Esophagus squamous epithelium (tissue), 4 donors: Measurements from ENCODE around the gene GMEB2.

Source experiments
- POLR2A ChIP-seq, 4 donors: fragments of 450-650 bp; IDR thresholded peaks; one replicate each; pipeline ENCODE4 v1.6.1; 2017; ENCODE audit warnings: antibody characterized with exemption in 4 of 4, mild to moderate bottlenecking in 4 of 4, moderate library complexity in 3 of 4
- TF ChIP-seq, protein P1 (sequence below), 6 experiments: fragments of 450-650 bp in 4 of 6; fragments of 200-600 bp in 2 of 6; sonication (generic) in 2 of 6; IDR thresholded peaks; one replicate each; pipeline ENCODE4 v1.5.1; 2016 to 2019; ENCODE audit warnings: antibody characterized with exemption in 6 of 6, mild to moderate bottlenecking in 4 of 6, moderate library complexity in 4 of 6

DNA sequence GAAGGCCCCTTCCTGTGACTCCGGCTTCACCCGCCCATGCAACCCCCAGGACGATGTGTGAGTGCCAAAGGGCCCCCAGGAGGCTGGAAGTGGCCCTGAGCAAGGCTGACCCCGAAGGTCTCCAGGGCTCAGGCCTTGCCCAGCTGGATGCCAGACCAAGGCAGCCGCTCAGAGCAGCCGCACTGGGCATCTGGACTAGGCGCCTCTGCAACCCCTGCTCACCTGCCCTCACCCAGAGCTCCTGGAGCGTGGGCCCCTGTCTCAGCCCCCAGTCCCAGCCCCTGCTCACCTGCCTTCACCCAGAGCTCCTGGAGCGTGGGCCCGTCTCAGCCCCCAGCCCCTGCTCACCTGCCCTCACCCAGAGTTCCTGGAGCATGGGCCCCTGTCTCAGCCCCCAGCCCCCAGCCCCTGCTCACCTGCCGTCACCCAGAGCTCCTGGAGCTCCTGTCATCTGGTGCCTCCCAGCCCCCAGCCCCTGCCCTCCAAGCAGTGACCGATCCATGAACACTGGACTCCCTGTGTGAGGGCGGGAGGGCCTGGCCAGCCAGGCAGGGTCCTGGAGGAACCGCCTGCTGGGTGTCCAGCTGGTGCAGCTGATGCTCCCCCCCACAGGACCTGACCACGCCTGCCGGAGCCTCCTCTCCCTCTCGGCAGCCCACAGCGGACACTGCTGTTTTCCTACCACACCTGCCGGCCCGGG lies 80.5 kb downstream of the GMEB2 start:
- TF ChIP-seq, protein P1, sequence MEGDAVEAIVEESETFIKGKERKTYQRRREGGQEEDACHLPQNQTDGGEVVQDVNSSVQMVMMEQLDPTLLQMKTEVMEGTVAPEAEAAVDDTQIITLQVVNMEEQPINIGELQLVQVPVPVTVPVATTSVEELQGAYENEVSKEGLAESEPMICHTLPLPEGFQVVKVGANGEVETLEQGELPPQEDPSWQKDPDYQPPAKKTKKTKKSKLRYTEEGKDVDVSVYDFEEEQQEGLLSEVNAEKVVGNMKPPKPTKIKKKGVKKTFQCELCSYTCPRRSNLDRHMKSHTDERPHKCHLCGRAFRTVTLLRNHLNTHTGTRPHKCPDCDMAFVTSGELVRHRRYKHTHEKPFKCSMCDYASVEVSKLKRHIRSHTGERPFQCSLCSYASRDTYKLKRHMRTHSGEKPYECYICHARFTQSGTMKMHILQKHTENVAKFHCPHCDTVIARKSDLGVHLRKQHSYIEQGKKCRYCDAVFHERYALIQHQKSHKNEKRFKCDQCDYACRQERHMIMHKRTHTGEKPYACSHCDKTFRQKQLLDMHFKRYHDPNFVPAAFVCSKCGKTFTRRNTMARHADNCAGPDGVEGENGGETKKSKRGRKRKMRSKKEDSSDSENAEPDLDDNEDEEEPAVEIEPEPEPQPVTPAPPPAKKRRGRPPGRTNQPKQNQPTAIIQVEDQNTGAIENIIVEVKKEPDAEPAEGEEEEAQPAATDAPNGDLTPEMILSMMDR (IDR thresholded peaks at IDR 0.05), result no peak
- no peak for TF ChIP-seq POLR2A (IDR thresholded peaks at IDR 0.05)
